AG04450 (cell line): Measurements from ENCODE around the gene XXYLT1. TPM values are rescaled to one million over a fixed set of nuclear protein-coding genes. Genes with fewer than 3 reads are reported as not detected.

ENCODE experiments used
- CTCF ChIA-PET: fragments of 300-600, 350-600 bp; formaldehyde crosslinking; extraction: SDS; loops from one replicate; lab custom pipeline; 2022; ENCODE audit warnings: antibody characterized with exemption, inconsistent platforms; lab: Charles Lee
- POLR2A ChIA-PET: fragments of 350-600 bp; formaldehyde crosslinking; extraction: SDS; loops from one replicate; lab custom pipeline; 2021; ENCODE audit warnings: antibody characterized with exemption, inconsistent platforms; lab: Yijun Ruan, JAX
- DNase-seq: peaks from one replicate; pipeline ENCODE4 v3.0.0-alpha.2; 2011; ENCODE audit warnings: low read depth, low spot score
- H3K27ac ChIP-seq: one replicate; pipeline ENCODE4 v1.5.1; 2012; ENCODE audit warnings: low read depth, low read length, control low read depth
- H3K27me3 ChIP-seq: one replicate; pipeline ENCODE4 v1.6.0; 2012; ENCODE audit warnings: low read length; ENCODE audit not compliant: control insufficient read depth, insufficient read depth
- H3K4me3 ChIP-seq: 2 replicates; pipeline ENCODE4 v1.5.1; 2011; ENCODE audit warnings: mild to moderate bottlenecking, low read depth, low read length, control low read depth
- H3K9me3 ChIP-seq: 2 replicates; pipeline ENCODE4 v1.5.1; 2012; ENCODE audit warnings: low read length; ENCODE audit not compliant: control insufficient read depth, insufficient read depth
- polyA plus RNA-seq: library from polyadenylated mRNA; depleted of rRNA; stranded (reverse); fragments of >200 nt; gene quantifications from 2 replicates; pipeline ENCODE4 v1.2.3, GENCODE V29; 2011
- TF ChIP-seq, protein P1 (sequence below): IDR thresholded peaks from 2 replicates; pipeline ENCODE4 v1.5.1; 2011; ENCODE audit warnings: low read depth, low read length, control low read depth, inconsistent platforms

Gene XXYLT1
- polyA plus RNA-seq, 1 experiment = 16.5 TPM

DNA sequence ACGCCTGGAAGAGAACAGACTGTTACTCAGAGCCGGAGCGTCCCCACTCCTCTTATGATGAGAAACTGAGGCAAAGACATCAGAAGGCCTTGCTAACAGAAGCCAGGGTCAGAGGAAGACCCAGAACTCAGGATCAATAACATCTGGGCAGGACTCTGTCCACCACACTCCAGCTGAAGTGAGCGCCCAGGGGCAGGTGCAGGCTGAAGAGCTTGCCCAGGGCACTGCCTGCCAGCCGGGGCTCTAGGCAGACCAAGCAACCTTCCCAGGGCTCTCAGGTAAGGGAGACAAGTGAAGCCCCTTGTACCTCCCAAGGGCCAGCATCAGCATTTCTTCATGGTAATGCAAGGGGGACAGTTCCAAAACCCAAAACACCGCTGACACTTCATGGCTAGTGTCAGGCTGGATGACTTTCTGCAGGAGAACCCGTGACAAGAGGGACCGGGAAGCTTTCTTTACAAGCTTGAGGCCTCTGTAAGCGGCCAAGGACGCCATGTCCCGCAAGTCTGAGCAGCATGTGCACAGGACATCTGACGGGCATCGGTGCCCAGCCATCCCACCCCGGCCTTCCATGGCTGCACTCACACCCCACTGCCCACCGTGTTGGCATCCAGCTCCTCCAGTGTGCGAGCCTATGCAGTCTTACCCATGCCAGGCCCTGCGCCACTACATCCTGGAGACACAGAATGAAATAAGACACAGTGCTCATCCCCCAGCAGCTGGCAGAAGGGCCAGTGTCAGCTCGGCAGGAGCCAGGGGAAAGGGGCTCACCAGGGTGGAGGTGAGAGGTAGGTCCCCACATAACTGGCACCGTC, 14.1 kb downstream of the XXYLT1 start:
- Histone ChIP-seq H3K27me3 (no peaks in the 10 kb centered on the region), H3K4me3 (no peak overlapping the region), H3K27ac (no peak overlapping the region), H3K9me3 (no peaks in the 10 kb centered on the region; the same call in 1 of the 2 replicates)
- CTCF ChIA-PET = interaction anchor here (0.9 to 4.7 kb wide), 3 partner anchors 14 to 585 kb away, joined by 4 to 32 read pairs (median 6); partner anchors contain the start of genes LSG1 and XXYLT1
- DNase-seq = no peak
- POLR2A ChIA-PET = interaction anchor here (2.3 kb wide), 1 partner anchor 570 kb away, joined by 8 read pairs; the partner anchor contains the start of gene FAM43A
- TF ChIP-seq, protein P1, sequence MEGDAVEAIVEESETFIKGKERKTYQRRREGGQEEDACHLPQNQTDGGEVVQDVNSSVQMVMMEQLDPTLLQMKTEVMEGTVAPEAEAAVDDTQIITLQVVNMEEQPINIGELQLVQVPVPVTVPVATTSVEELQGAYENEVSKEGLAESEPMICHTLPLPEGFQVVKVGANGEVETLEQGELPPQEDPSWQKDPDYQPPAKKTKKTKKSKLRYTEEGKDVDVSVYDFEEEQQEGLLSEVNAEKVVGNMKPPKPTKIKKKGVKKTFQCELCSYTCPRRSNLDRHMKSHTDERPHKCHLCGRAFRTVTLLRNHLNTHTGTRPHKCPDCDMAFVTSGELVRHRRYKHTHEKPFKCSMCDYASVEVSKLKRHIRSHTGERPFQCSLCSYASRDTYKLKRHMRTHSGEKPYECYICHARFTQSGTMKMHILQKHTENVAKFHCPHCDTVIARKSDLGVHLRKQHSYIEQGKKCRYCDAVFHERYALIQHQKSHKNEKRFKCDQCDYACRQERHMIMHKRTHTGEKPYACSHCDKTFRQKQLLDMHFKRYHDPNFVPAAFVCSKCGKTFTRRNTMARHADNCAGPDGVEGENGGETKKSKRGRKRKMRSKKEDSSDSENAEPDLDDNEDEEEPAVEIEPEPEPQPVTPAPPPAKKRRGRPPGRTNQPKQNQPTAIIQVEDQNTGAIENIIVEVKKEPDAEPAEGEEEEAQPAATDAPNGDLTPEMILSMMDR = no peak

DNA sequence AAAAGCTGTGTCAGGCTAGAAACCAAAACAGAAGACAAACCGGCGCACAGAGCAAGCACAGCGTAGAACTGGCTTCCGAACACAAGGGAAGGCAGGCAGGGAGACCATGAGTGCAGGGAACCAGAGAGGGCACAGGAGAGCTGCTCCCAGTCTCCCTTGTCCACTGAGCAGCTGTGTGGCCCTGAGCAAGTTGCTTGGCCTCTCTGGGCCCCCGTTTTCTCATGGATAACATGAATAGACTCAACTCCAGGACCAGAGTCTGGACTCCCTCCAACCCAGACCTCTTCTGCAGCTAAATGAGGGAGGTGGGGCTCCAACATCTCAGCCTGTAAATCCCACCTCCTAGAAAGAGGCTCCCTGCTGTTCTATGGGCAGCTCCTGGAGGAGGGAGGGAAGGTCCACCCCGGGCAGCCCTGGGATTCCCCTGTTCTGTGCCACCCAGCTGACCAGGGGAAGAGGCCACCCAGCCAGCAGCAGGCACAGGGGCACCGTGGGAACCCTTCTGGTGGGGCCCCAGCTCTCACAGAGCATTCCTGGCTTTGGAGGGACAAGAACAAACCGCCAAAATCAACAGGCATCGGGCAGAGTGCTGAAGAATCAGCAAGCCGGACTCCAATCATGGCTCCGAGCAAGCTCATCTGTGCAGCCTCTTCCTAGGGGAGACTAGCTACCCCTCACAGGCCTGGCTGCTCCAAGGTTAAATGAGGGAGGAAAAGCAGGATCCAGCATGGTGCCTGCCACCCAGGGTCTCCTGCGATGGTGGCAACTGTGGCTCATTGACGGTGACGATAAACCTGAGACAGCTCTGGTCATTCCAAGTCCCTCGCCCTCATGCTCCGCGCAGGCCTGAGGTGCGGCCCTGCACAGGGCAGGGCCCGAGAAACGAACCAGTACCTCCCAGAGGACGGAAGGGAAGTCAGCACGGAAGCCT, 15.1 kb downstream of the XXYLT1 start:
- Histone ChIP-seq H3K4me3 (no peak overlapping the region), H3K27ac (no peak overlapping the region), H3K9me3 (no peaks in the 10 kb centered on the region; the same call in 1 of the 2 replicates), H3K27me3 (no peaks in the 10 kb centered on the region)
- TF ChIP-seq, protein P1 = no peak
- ChIA-PET CTCF (interaction anchor here (0.9 to 4.7 kb wide), 3 partner anchors 15 to 584 kb away, joined by 4 to 32 read pairs (median 8); partner anchors contain the start of genes LSG1 and XXYLT1), POLR2A (no interaction called here)
- no peak for DNase-seq

DNA sequence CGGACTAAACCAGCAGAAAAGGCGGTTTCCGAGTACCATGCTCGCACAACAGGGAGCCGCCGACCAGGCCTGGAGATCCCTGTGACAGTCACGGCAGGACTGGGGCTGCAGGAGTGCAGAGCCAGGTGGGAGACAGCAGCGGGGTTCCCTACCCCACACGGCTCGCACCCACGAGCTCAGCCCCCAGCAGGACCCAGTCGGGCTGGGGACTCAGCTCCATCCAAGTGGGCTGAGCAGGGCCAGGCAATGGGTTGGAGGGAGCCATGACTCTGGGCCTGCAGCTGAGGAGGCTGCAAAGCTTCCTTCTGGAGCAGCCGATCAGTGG, 15.8 kb downstream of the XXYLT1 start:
- Histone ChIP-seq H3K27ac (no peak overlapping the region), H3K9me3 (no peaks in the 10 kb centered on the region; the same call in 1 of the 2 replicates), H3K4me3 (no peak overlapping the region), H3K27me3 (no peaks in the 10 kb centered on the region)
- ChIA-PET CTCF (interaction anchor here (1.3 to 4.7 kb wide), 2 partner anchors 573 to 584 kb away, joined by 8 to 32 read pairs; partner anchors contain the start of gene LSG1), POLR2A (no interaction called here)
- no peak for DNase-seq
- TF ChIP-seq, protein P1 = no peak

DNA sequence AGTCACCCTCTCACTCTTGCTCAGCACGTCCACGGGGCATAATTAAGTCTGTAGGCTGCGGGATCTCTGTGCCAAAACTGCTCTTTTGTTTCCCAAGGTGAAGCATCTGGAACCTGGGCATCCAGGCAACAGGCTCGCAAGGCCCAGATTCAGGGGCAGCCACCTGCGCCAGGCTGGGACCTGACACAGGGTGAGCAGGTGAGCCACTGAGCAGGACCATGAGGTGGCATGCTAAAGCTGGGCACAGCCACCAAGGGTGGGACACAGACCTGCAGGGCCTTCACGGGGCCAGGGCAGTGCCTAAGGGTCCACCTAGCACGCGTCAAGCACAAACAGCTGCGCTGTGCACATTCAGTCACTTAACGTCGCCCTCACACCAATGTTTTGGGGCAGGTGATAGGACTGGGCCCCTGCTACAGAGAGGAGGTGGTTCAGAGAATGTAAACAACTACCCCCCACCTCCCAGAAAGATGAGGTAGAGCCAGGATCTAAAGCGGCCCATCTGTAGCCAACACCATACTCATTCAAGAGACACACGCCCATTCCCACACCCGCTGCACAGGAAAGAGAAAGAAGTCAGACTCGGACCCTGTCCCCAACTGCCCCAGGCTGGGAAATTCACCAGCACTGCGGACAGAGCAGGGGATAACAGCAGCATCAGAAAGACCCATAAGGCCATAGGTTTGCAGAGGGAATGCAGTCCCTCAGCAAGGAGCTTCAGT, 16.3 kb downstream of the XXYLT1 start:
- H3K27ac ChIP-seq = no peak overlapping the region
- POLR2A ChIA-PET = no interaction called here
- CTCF ChIA-PET = interaction anchor here (1.3 to 4.7 kb wide), 2 partner anchors 572 to 583 kb away, joined by 8 to 32 read pairs; partner anchors contain the start of gene LSG1
- H3K9me3 ChIP-seq = no peaks in the 10 kb centered on the region; the same call in 1 of the 2 replicates
- TF ChIP-seq, protein P1 = no peak
- H3K27me3 ChIP-seq = no peaks in the 10 kb centered on the region
- no peak overlapping the region for H3K4me3 ChIP-seq
- no peak for DNase-seq
